HepG2 (cell line): ENCODE measurements around the gene POLR1C. TPM values are rescaled to one million over a fixed set of nuclear protein-coding genes. Genes with fewer than 3 reads are reported as not detected.
A peak's percentile ranks its signal among the peaks of the same experiment; 100 is the strongest.

Experiments used
- HNRNPL ChIP-seq: fragments of 200-400 bp; formaldehyde crosslinking; IDR thresholded peaks from 2 replicates; pipeline ENCODE4 v1.6.1; 2017; ENCODE audit warnings: mild to moderate bottlenecking, low read depth, low read length
- KDM1A ChIP-seq: IDR thresholded peaks from 2 replicates; pipeline ENCODE4 v1.6.1; 2016; ENCODE audit warnings: missing compliant biosample characterization
- MED8 ChIP-seq: sonication (generic); formaldehyde crosslinking; IDR thresholded peaks from 2 replicates; pipeline ENCODE4 v1.8.1; 2023; ENCODE audit warnings: mild to moderate bottlenecking, missing genetic modification reagents; ENCODE audit not compliant: insufficient replicate concordance
- NRL ChIP-seq: sonication (generic); formaldehyde crosslinking; IDR thresholded peaks from 2 replicates; pipeline ENCODE4 v1.5.0; 2020; ENCODE audit warnings: missing genetic modification reagents, mild to moderate bottlenecking, moderate library complexity, borderline replicate concordance
- POLR2G ChIP-seq: fragments of 200-400 bp; formaldehyde crosslinking; IDR thresholded peaks from 2 replicates; pipeline ENCODE4 v1.6.1; 2018; ENCODE audit warnings: mild to moderate bottlenecking, low read depth, low read length, moderate library complexity
- ZFP1 ChIP-seq: IDR thresholded peaks from 2 replicates; pipeline ENCODE4 v1.6.1; 2016
- ZNF496 ChIP-seq: sonication (generic); formaldehyde crosslinking; IDR thresholded peaks from 2 replicates; pipeline ENCODE4 v1.8.1; 2023; ENCODE audit warnings: mild to moderate bottlenecking, moderate library complexity, missing genetic modification reagents; ENCODE audit not compliant: insufficient replicate concordance
- ZNF607 ChIP-seq: sonication (generic); formaldehyde crosslinking; IDR thresholded peaks from 2 replicates; pipeline ENCODE4 v1.5.1; 2020; ENCODE audit warnings: missing genetic modification reagents, mild to moderate bottlenecking, borderline replicate concordance
- polyA plus RNA-seq, 8 experiments: library from polyadenylated mRNA; depleted of rRNA in 3 of 8; stranded (reverse) in 7 of 8; unstranded in 1 of 8; fragments of >200 nt; fragmentation: Illumina TruSeq in 4 of 8; extraction: Trizol in 4 of 8; gene quantifications; 2 replicates each; pipeline versions ENCODE4 v1.2.1 to v1.2.3, GENCODE V29; 2011 to 2016; ENCODE audit warnings: low read depth in 4 of 8, missing spikeins in 1 of 8, mixed read lengths in 1 of 8; ENCODE audit not compliant: insufficient read depth in 1 of 8
- total RNA-seq, 5 experiments: library from RNA; depleted of rRNA; stranded (reverse); fragments of >200 nt; fragmentation: Illumina TruSeq; extraction: Trizol; gene quantifications; 2 replicates each; pipeline ENCODE4 v1.2.3, GENCODE V29; 2016; ENCODE audit warnings: low read depth in 1 of 5
- TF ChIP-seq, protein P1 (sequence below): sonication (generic); formaldehyde crosslinking; IDR thresholded peaks from 2 replicates; pipeline ENCODE4 v1.4.0; 2020; ENCODE audit warnings: missing genetic modification reagents
- TF ChIP-seq, protein P2 (sequence below): sonication (generic); formaldehyde crosslinking; IDR thresholded peaks from 2 replicates; pipeline ENCODE4 v1.4.0; 2020; ENCODE audit warnings: mild to moderate bottlenecking, missing genetic modification reagents
- TF ChIP-seq, protein P3 (sequence below): sonication (generic); formaldehyde crosslinking; IDR thresholded peaks from 2 replicates; pipeline ENCODE4 v1.4.0; 2020; ENCODE audit warnings: missing genetic modification reagents, low read depth, mild to moderate bottlenecking, borderline replicate concordance

The POLR1C gene
- total and polyA plus RNA-seq, 2 of the 13 experiments (the other 11 are each of a cell fraction or from before 2014, with no cell fraction given): 62.6 to 72.2 TPM

DNA sequence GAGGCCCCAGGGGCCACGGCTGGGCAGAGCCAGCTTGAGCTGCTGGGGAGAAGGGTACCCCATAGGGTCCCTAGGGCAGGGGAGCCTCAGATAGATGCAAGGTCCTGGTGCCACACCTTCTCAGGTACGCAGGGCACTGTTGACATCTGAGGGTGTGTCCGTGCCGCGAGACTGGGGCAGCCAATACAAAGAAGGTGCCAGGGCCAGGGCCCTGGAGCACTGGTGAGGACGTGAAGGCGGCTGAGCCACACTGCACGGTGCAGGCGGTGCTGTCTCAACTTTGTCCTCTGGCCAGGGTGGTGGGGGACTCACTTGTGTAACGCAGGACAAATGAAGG is 6.1 kb upstream of the POLR1C start (continued):
- TF ChIP-seq, protein P1, sequence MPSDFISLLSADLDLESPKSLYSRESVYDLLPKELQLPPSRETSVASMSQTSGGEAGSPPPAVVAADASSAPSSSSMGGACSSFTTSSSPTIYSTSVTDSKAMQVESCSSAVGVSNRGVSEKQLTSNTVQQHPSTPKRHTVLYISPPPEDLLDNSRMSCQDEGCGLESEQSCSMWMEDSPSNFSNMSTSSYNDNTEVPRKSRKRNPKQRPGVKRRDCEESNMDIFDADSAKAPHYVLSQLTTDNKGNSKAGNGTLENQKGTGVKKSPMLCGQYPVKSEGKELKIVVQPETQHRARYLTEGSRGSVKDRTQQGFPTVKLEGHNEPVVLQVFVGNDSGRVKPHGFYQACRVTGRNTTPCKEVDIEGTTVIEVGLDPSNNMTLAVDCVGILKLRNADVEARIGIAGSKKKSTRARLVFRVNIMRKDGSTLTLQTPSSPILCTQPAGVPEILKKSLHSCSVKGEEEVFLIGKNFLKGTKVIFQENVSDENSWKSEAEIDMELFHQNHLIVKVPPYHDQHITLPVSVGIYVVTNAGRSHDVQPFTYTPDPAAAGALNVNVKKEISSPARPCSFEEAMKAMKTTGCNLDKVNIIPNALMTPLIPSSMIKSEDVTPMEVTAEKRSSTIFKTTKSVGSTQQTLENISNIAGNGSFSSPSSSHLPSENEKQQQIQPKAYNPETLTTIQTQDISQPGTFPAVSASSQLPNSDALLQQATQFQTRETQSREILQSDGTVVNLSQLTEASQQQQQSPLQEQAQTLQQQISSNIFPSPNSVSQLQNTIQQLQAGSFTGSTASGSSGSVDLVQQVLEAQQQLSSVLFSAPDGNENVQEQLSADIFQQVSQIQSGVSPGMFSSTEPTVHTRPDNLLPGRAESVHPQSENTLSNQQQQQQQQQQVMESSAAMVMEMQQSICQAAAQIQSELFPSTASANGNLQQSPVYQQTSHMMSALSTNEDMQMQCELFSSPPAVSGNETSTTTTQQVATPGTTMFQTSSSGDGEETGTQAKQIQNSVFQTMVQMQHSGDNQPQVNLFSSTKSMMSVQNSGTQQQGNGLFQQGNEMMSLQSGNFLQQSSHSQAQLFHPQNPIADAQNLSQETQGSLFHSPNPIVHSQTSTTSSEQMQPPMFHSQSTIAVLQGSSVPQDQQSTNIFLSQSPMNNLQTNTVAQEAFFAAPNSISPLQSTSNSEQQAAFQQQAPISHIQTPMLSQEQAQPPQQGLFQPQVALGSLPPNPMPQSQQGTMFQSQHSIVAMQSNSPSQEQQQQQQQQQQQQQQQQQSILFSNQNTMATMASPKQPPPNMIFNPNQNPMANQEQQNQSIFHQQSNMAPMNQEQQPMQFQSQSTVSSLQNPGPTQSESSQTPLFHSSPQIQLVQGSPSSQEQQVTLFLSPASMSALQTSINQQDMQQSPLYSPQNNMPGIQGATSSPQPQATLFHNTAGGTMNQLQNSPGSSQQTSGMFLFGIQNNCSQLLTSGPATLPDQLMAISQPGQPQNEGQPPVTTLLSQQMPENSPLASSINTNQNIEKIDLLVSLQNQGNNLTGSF (CRISPR knock-in tag): 0 out of 2 replicates have a peak, but pooled peaks have one; percentile 2
- TF ChIP-seq, protein P2, sequence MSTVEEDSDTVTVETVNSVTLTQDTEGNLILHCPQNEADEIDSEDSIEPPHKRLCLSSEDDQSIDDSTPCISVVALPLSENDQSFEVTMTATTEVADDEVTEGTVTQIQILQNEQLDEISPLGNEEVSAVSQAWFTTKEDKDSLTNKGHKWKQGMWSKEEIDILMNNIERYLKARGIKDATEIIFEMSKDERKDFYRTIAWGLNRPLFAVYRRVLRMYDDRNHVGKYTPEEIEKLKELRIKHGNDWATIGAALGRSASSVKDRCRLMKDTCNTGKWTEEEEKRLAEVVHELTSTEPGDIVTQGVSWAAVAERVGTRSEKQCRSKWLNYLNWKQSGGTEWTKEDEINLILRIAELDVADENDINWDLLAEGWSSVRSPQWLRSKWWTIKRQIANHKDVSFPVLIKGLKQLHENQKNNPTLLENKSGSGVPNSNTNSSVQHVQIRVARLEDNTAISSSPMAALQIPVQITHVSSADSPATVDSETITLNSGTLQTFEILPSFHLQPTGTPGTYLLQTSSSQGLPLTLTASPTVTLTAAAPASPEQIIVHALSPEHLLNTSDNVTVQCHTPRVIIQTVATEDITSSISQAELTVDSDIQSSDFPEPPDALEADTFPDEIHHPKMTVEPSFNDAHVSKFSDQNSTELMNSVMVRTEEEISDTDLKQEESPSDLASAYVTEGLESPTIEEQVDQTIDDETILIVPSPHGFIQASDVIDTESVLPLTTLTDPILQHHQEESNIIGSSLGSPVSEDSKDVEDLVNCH (CRISPR knock-in tag): no peak
- TF ChIP-seq, protein P3, sequence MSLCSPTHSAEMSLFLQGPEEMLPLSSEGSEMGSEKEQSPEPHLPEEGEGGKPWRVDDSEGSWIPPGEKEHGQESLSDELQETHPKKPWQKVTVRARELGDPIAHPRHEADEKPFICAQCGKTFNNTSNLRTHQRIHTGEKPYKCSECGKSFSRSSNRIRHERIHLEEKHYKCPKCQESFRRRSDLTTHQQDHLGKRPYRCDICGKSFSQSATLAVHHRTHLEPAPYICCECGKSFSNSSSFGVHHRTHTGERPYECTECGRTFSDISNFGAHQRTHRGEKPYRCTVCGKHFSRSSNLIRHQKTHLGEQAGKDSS: 0 out of 2 replicates have a peak, but pooled peaks have one; percentile 41
- TF ChIP-seq KDM1A (CRISPR knock-in tag): no peak
- peak; percentile 43; the same call in 1 of the 2 replicates for TF ChIP-seq NRL (CRISPR knock-in tag)
- TF ChIP-seq MED8 (CRISPR knock-in tag): peak; percentile 13
- no peak for TF ChIP-seq ZFP1
- TF ChIP-seq ZNF496 (CRISPR knock-in tag): no peak
- no peak for TF ChIP-seq ZNF607 (CRISPR knock-in tag)
- TF ChIP-seq HNRNPL: 0 out of 2 replicates have a peak, but pooled peaks have one; percentile 28
- TF ChIP-seq POLR2G: peak; percentile 9; the same call in 1 of the 2 replicates
